ENCODE results near the gene OR52M1. TPM values are rescaled to one million over a fixed set of nuclear protein-coding genes. Genes with fewer than 3 reads are reported as not detected.

Gene OR52M1
- total RNA-seq, 1 experiment from 2014 or later: not detected

DNA sequence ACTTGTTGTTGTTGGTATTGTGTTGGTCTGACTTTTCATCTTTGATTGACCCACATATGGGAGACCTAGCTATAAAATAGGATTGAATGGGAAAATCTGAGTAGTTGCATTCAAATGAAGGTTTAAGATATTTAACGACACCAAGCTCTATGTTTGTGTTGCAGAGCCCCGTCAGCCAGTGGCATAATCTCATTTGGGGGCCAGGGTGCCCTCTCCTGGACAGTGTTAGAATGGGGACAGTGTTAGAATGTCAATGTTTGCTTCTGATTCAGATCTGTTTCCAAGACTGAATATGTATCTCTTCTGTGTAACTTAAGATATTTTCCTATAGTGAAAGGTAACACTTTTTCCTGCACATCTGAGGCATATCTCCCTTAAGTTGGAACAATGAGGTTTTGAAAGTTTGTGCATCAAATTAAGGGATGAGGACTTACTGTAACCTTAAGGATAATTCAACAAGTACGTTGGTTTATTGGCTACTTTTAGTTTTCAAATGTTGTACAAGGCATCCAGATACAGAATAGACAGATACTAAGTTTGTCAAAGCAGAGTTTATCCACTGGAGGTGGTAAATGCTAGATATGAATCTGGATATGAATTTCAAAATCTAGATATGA lies 5.3 kb upstream of the OR52M1 start:
- no peak for TF ChIP-seq CBX3 (IDR thresholded peaks at IDR 0.05; ENCODE audit: low read depth)
- TF ChIP-seq RAD21 (IDR thresholded peaks at IDR 0.05; ENCODE audit: low read depth): peak; percentile 51
- TF ChIP-seq, protein P1, sequence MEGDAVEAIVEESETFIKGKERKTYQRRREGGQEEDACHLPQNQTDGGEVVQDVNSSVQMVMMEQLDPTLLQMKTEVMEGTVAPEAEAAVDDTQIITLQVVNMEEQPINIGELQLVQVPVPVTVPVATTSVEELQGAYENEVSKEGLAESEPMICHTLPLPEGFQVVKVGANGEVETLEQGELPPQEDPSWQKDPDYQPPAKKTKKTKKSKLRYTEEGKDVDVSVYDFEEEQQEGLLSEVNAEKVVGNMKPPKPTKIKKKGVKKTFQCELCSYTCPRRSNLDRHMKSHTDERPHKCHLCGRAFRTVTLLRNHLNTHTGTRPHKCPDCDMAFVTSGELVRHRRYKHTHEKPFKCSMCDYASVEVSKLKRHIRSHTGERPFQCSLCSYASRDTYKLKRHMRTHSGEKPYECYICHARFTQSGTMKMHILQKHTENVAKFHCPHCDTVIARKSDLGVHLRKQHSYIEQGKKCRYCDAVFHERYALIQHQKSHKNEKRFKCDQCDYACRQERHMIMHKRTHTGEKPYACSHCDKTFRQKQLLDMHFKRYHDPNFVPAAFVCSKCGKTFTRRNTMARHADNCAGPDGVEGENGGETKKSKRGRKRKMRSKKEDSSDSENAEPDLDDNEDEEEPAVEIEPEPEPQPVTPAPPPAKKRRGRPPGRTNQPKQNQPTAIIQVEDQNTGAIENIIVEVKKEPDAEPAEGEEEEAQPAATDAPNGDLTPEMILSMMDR (IDR thresholded peaks at IDR 0.05 in 2 of 3, conservative IDR thresholded peaks at IDR 0.05 in 1 of 3; ENCODE audit: borderline replicate concordance in 1 of 3, insufficient read depth in 1 of 3, low read depth in 2 of 3, low read length in 2 of 3): peak; percentile 72 to 86 (median 85); a peak in 5 of 6 replicates
- H3K4me3 ChIP-seq (replicated peaks in 1 of 2; ENCODE audit: low read depth in 1 of 2, low read length in 2 of 2): no peak overlapping the region
- ChIA-PET POLR2A (no interaction called here), CTCF (interaction anchor here (0.5 to 5.2 kb wide), 12 partner anchors 9 to 691 kb away, joined by 3 to 84 read pairs (median 3); no protein-coding TSS in a partner anchor), RAD21 (ENCODE audit: low non-redundant PET in 1 of 2, low total read pairs in 2 of 2, uncharacterized antibody in 2 of 2, unreplicated experiment in 2 of 2) (interaction anchor here (0.7 to 1.0 kb wide), 3 partner anchors 352 to 356 kb away, joined by 3 to 9 read pairs (median 6); no protein-coding TSS in a partner anchor)
- no peak overlapping the region for H3K27ac ChIP-seq (ENCODE audit: low read depth, low read length)
- no peaks in the 10 kb centered on the region for H3K79me2 ChIP-seq (ENCODE audit: insufficient read depth, low read length)
- H2AFZ ChIP-seq (ENCODE audit: low read depth, low read length, poor library complexity, severe bottlenecking): no peak overlapping the region
- H3K36me3 ChIP-seq (ENCODE audit: control insufficient read depth in 1 of 2, insufficient read depth in 2 of 2, low read length in 2 of 2): no peaks in the 10 kb centered on the region
- H3K4me1 ChIP-seq (ENCODE audit: control insufficient read depth in 1 of 2, insufficient read depth in 2 of 2, low read length in 2 of 2): peaks cover 0 to 6% of the 10 kb centered on the region in 2 experiments; a peak in 1 of 4 replicates
- H3K4me2 ChIP-seq (ENCODE audit: low read length): no peak overlapping the region
- H3K9me3 ChIP-seq (ENCODE audit: control insufficient read depth in 1 of 2, insufficient read depth in 1 of 2, low read depth in 1 of 2, low read length in 2 of 2): no peaks in the 10 kb centered on the region
- no peaks in the 10 kb centered on the region for H4K20me1 ChIP-seq (ENCODE audit: insufficient read depth)
- H3K9me2 ChIP-seq (ENCODE audit: insufficient read depth): no peaks in the 10 kb centered on the region
- peaks cover 24% of the 10 kb centered on the region; the same call in 1 of the 2 replicates for H3K27me3 ChIP-seq (ENCODE audit: insufficient read depth, low read length)
- intact Hi-C loops (cut with micrococcal nuclease): loop anchor here (1.0 kb wide), 1 partner anchor 352 kb away; no protein-coding TSS in a partner anchor
- no TSS peak for BruUV-seq (replicated peaks)
- no peak overlapping the region for H3K9ac ChIP-seq (ENCODE audit: low read length)
- ATAC-seq (peak; percentile 90), DNase-seq (ENCODE audit: low read depth, low spot score) (no peak)

DNA sequence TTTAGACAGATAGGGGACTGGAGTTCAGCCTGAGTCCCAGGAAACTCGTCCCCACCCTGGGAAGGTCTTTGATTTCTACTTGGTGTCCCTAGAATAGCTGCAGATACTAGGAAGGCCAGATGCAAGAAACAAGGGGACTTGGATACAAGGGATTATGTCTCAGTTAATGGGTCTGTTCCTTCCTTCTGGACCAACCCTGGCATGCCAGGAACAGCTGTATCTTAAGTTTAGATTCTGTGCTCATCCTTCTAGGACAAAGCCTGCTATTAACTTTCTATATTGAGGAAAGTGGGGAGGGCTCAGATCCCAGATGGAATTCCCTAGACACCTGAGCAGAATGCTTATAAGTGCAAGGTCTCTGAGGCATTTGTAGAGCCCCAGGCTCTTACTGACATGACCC lies 3.9 kb upstream of the OR52M1 start:
- no peak overlapping the region for H3K4me3 ChIP-seq (replicated peaks in 1 of 2; ENCODE audit: low read depth in 1 of 2, low read length in 2 of 2)
- DNase-seq (ENCODE audit: low read depth, low spot score) (no peak), ATAC-seq (no peak)
- peaks cover 0 to 6% of the 10 kb centered on the region in 2 experiments; a peak in 1 of 4 replicates for H3K4me1 ChIP-seq (ENCODE audit: control insufficient read depth in 1 of 2, insufficient read depth in 2 of 2, low read length in 2 of 2)
- no peaks in the 10 kb centered on the region for H3K9me2 ChIP-seq (ENCODE audit: insufficient read depth)
- H3K27me3 ChIP-seq (ENCODE audit: insufficient read depth, low read length): peaks cover 24% of the 10 kb centered on the region; the same call in 1 of the 2 replicates
- CTCF ChIA-PET: interaction anchor here (5.2 kb wide), 1 partner anchor 354 kb away, joined by 84 read pairs; no protein-coding TSS in a partner anchor
- H3K4me2 ChIP-seq (ENCODE audit: low read length): no peak overlapping the region
- POLR2A ChIA-PET: no interaction called here
- no peaks in the 10 kb centered on the region for H3K36me3 ChIP-seq (ENCODE audit: control insufficient read depth in 1 of 2, insufficient read depth in 2 of 2, low read length in 2 of 2)
- H4K20me1 ChIP-seq (ENCODE audit: insufficient read depth): no peaks in the 10 kb centered on the region
- H3K79me2 ChIP-seq (ENCODE audit: insufficient read depth, low read length): no peaks in the 10 kb centered on the region
- H3K9me3 ChIP-seq (ENCODE audit: control insufficient read depth in 1 of 2, insufficient read depth in 1 of 2, low read depth in 1 of 2, low read length in 2 of 2): no peaks in the 10 kb centered on the region
- TF ChIP-seq POLR2AphosphoS5 (IDR thresholded peaks at IDR 0.05; ENCODE audit: low read depth, low read length): no peak
- TF ChIP-seq, protein P2, sequence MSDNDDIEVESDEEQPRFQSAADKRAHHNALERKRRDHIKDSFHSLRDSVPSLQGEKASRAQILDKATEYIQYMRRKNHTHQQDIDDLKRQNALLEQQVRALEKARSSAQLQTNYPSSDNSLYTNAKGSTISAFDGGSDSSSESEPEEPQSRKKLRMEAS (IDR thresholded peaks at IDR 0.05): no peak
- no peak for TF ChIP-seq TCF7L2 (IDR thresholded peaks at IDR 0.05; ENCODE audit: borderline replicate concordance, extremely low read depth, insufficient read depth, insufficient read length)
- no peak for TF ChIP-seq ELF1 (IDR thresholded peaks at IDR 0.05; ENCODE audit: borderline replicate concordance, low read depth)
- no peak for TF ChIP-seq SIN3A (IDR thresholded peaks at IDR 0.05; ENCODE audit: low read depth)
- TF ChIP-seq, protein P3, sequence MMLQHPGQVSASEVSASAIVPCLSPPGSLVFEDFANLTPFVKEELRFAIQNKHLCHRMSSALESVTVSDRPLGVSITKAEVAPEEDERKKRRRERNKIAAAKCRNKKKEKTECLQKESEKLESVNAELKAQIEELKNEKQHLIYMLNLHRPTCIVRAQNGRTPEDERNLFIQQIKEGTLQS (IDR thresholded peaks at IDR 0.05): no peak
- no peak for TF ChIP-seq CEBPB (IDR thresholded peaks at IDR 0.05; ENCODE audit: low read depth)
- TF ChIP-seq EZH2 (IDR thresholded peaks at IDR 0.05): no peak
- TF ChIP-seq FOSL1 (IDR thresholded peaks at IDR 0.05; ENCODE audit: low read depth): no peak
- TF ChIP-seq SP1 (IDR thresholded peaks at IDR 0.05; ENCODE audit: low read depth): no peak
- intact Hi-C loops (cut with micrococcal nuclease): no loop called here
- no peak overlapping the region for H3K27ac ChIP-seq (ENCODE audit: low read depth, low read length)
- no peak overlapping the region for H3K9ac ChIP-seq (ENCODE audit: low read length)
- RAD21 ChIA-PET (ENCODE audit: low non-redundant PET in 1 of 2, low total read pairs in 2 of 2, uncharacterized antibody in 2 of 2, unreplicated experiment in 2 of 2): interaction anchor here in 1 of 2 experiments (0.8 to 1.0 kb wide), 2 partner anchors 353 kb away, joined by 3 read pairs; no protein-coding TSS in a partner anchor
- BruUV-seq (replicated peaks): no TSS peak
- no peak overlapping the region for H2AFZ ChIP-seq (ENCODE audit: low read depth, low read length, poor library complexity, severe bottlenecking)
